HG02798 (cell line): ENCODE measurements around the gene SCT.
A peak's percentile ranks its signal among the peaks of the same experiment; 100 is the strongest.

Experiments used
- ATAC-seq: cut with Tn5 transposase; IDR thresholded peaks from one replicate; pipeline ENCODE4 v1.9.1; 2021; ENCODE audit warnings: mild to moderate bottlenecking; ENCODE audit not compliant: unreplicated experiment, poor library complexity

SCT gene

DNA sequence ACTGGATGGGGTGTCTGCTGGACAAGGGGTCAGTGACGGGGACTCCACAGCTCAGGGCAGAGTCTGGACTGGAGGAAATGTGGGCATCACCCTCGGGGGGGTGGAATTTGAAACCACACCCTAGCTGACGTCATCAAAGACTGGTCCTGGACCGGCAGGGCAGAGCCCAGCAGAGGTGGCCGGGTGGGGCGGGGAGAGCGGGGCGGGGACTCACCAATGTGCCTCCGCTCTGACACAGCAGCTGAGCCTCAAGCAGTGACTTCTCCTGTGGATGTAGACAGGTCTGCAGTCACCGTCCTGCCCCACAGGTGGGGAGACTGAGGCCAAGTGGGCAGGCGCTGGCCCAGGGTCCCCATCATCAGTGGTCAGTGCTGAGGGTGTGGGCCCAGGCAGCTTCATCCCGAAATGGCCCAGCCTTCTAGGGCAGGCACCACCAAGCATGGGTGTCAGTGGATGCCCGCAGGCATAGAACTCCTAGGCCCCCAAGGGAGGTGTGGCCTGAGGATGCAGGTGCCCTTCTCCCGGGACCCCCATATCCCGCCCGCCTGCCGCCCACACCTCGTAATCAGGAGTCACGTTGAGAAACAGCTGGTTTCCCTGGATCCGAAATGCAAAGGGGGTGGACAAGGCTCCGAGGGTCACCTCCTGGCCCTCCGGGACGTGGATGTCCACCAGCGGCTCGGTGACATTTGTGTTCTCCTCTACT, 2.8 kb downstream of the SCT start:
- no peak for ATAC-seq

GRCh38 chr11:623349-623869, 3.6 kb downstream of the SCT start:
- ATAC-seq: no peak

GRCh38 chr11:621838-622237, 5.1 kb downstream of the SCT start:
- no peak for ATAC-seq

- ATAC-seq: no peak
These were observed 5.8 kb downstream of the SCT start for GRCh38 chr11:620935-621814.

- ATAC-seq: no peak
These were observed 6.8 kb downstream of the SCT start for GRCh38 chr11:620201-620600.

GRCh38 chr11:619628-620050, 7.3 kb downstream of the SCT start:
- ATAC-seq: no peak

- ATAC-seq: no peak
These were observed 7.9 kb downstream of the SCT start for GRCh38 chr11:618856-619627.

- no peak for ATAC-seq
These were observed 8.9 kb downstream of the SCT start for GRCh38 chr11:617912-618682.

- no peak for ATAC-seq
These were observed 9.6 kb downstream of the SCT start for GRCh38 chr11:617199-617911.

- no peak for ATAC-seq
These were observed 10.4 kb downstream of the SCT start for GRCh38 chr11:616320-617198.

GRCh38 chr11:615504-616319, 11.3 kb downstream of the SCT start, which contains the start of gene IRF7:
Gene IRF7, minus strand, starts transcription at chr11:615950. Its CDS starts 586 bp downstream, at chr11:615364.
- ATAC-seq: peak; percentile 77

- ATAC-seq: peak; percentile 2
These were observed 12.1 kb downstream of the SCT start for GRCh38 chr11:614623-615503.

DNA sequence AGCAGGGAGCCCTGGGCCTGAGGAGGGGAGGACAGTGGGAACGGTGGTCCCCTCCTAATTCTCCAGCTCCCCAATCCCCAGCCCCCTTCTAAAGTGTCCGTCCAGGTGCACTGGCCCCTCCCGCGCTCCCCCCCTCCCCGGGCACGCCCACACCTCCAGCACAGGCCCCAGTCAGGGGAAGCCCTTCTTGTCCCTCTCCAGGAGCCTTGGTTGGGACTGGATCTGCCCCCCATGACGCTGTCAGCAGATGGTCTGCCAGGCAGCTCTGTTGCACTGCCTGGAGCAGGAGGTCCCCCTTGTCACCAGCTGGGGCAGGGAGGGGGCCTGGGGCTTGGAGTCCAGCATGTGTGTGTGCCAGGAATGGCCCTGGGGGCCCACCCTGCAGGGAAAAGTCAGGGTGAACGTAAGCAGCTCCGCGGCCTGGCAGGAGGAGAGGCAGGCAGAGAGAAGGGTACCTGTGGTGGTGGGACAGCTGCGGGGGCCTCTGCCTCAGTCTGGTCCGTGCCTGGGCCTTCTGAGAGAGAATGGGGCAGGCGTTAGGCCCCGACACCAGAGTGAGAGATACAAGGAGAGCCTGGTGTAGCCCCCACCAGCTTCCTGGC, 12.9 kb downstream of the SCT start:
- ATAC-seq: no peak

DNA sequence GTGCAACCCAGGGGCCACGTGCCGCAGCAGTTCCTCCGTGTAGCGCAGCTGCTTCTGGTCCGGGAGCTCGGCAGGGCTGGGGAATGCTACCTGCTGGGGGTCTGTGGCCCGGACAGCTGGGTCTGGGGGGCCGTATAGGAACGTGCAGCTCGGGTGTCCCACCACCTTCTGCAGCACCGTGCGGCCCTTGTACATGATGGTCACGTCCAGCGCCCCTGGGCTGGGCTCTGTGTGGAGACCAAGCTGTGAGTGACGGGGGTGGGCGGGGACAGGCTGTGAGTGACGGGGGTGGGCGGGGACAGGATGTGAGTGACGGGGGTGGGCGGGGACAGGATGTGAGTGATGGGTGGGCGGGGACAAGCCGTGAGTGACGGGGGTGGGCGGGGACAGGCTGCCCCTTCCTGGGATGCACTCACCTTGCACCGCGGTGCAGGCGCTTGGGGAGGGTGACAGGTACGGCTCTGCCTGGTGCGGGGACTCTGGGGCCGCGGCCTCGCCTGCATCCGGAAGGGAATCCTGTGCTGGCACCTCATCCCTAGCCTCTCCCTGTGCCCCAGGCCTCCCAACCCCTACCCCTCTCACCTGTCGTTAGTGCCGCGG, 13.5 kb downstream of the SCT start:
- no peak for ATAC-seq

DNA sequence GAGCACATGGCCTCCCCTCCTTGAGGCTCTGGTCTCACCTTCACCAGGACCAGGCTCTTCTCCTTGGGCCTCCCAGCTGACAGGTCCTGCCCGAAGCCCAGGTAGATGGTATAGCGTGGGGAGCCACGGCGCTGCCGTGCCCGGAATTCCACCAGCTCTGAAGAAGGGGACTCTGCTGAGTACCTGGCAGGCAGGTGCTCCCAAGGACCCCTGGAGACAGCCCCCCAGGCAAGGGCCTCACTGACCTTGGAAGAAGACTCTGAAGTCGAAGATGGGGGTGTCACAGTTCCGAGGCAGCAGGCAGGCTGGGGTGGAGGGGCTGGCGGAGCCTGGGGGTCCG, 14.1 kb downstream of the SCT start:
- no peak for ATAC-seq
